Brain microvascular endothelial cell (primary cell): ENCODE measurements around the gene SUSD6.

Experiments used
- DNase-seq: peaks from one replicate; pipeline ENCODE4 v3.0.0-alpha.2; 2020
- H3K27ac ChIP-seq: fragments of 250-450 bp; sonication (Bioruptor Pico); 2 replicates; pipeline ENCODE4 v1.5.1; 2020; ENCODE audit warnings: mild to moderate bottlenecking, moderate library complexity
- H3K27me3 ChIP-seq: fragments of 250-450 bp; sonication (Bioruptor Pico); replicated peaks from 2 replicates; pipeline ENCODE4 v1.5.1; 2020; ENCODE audit warnings: mild to moderate bottlenecking
- H3K36me3 ChIP-seq: fragments of 250-450 bp; sonication (Bioruptor Pico); replicated peaks from 2 replicates; pipeline ENCODE4 v1.5.1; 2020; ENCODE audit warnings: mild to moderate bottlenecking
- H3K4me3 ChIP-seq: 2 replicates; pipeline ENCODE4 v1.5.1; 2011; ENCODE audit warnings: low read depth, mild to moderate bottlenecking, control low read depth, low read length, moderate library complexity
- in situ Hi-C: cut with HindIII; loops from 2 replicates; pipeline ENCODE4 v1.10.0; 2017; ENCODE audit warnings: low sequenced_read_pairs, low pct_ligation_motif_present
- TF ChIP-seq, protein P1 (sequence below): IDR thresholded peaks from 2 replicates; pipeline ENCODE4 v1.5.1; 2011; ENCODE audit warnings: low read depth, mild to moderate bottlenecking, moderate library complexity, low read length, control low read depth, inconsistent platforms; ENCODE audit errors: missing control alignments

Gene SUSD6

DNA sequence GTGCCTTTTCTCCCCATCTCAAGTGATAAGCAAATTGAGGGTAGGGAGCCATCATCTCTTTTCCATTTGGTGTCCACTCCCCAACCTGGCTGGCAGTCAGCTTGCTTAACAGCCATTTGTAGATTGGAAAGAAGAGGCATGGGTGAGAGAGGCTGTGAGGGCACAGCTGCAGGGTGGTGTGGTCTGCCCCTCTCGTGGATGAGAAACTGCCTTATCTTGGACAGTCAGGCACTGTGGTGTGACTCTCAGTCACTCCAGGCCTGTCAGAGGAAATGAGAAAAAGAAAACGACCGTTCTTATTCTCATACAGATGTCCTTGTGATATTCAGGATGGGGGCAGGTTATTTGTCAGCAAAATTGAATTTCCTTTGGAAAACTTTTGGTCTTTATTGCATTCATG lies 90.5 kb downstream of the SUSD6 start:
- DNase-seq, result no peak
- TF ChIP-seq, protein P1, sequence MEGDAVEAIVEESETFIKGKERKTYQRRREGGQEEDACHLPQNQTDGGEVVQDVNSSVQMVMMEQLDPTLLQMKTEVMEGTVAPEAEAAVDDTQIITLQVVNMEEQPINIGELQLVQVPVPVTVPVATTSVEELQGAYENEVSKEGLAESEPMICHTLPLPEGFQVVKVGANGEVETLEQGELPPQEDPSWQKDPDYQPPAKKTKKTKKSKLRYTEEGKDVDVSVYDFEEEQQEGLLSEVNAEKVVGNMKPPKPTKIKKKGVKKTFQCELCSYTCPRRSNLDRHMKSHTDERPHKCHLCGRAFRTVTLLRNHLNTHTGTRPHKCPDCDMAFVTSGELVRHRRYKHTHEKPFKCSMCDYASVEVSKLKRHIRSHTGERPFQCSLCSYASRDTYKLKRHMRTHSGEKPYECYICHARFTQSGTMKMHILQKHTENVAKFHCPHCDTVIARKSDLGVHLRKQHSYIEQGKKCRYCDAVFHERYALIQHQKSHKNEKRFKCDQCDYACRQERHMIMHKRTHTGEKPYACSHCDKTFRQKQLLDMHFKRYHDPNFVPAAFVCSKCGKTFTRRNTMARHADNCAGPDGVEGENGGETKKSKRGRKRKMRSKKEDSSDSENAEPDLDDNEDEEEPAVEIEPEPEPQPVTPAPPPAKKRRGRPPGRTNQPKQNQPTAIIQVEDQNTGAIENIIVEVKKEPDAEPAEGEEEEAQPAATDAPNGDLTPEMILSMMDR, result no peak
- Histone ChIP-seq H3K36me3 (no peaks in the 10 kb centered on the region), H3K27ac (no peak overlapping the region), H3K4me3 (no peak overlapping the region), H3K27me3 (no peaks in the 10 kb centered on the region)
- in situ Hi-C loops, result no loop called here

DNA sequence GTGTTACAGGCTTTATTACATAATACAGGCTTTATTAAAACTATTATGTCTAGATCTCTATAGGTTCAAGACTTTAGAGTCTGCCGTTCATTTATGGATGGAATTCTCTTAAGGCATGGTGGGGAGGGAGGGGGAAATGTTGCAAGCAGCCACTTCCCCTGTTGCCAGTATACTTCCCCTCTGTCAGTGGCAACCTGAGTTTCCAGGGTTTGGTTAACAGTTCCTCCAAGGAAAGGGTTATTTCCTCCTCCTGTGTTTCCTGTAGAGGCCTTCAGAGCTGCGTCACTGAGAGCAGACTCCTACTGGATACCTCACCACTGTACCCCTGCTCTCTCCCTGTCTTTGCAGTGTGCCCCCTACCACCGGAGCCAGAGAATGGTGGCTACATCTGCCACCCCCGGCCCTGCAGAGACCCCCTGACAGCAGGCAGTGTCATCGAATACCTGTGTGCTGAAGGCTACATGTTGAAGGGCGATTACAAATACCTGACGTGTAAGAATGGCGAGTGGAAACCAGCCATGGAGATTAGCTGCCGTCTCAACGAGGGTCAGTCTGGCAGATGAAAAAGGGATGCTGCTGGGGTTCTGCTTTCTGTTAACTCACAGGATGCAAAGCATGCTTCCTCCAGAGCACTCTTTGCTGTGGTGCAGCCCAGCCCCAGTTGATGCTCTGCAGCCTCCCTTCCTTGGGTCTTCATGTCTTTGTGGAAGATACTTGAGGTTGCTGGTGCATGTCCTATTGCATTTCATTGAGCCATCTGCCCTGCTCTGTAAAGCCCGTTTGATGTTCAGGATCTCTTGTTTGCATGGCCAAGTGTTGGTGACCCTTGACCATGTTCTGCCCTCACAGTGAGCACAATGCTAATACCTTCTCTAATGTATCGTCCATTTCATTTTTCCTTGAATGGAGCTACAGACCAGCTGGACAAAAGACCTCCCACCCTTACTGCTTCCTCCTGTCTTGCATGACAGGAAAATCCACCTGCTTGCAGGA lies 91.9 kb downstream of the SUSD6 start:
- Histone ChIP-seq H3K36me3 (no peaks in the 10 kb centered on the region), H3K27me3 (no peaks in the 10 kb centered on the region), H3K27ac (no peak overlapping the region), H3K4me3 (no peak overlapping the region)
- TF ChIP-seq, protein P1, result no peak
- no peak for DNase-seq
- in situ Hi-C loops, result no loop called here

DNA sequence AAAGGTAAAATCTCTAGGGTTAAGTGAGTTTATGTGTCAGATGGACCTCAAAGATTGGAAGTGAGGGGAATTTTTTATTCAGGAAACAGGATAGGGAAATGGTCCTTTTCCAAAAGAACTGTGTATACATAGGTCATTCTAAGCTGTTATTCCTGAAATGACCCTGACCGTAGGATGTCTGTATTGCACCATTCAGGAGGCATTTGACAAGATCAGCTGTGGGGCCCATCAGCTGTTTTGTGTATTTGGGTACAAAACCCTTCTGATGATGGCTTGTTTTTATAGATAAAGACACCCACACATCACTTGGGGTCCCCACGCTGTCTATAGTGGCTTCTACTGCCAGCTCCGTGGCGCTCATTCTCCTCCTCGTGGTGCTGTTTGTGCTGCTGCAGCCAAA lies 92.9 kb downstream of the SUSD6 start:
- Histone ChIP-seq H3K4me3 (no peak overlapping the region), H3K27ac (no peak overlapping the region), H3K27me3 (no peaks in the 10 kb centered on the region), H3K36me3 (peaks cover 7% of the 10 kb centered on the region)
- in situ Hi-C loops, result no loop called here
- TF ChIP-seq, protein P1, result no peak
- no peak for DNase-seq

GRCh38 chr14:69705706-69706105 lies 94.3 kb downstream of the SUSD6 start:
- no peak overlapping the region for H3K4me3 ChIP-seq
- H3K27ac ChIP-seq, result no peak overlapping the region
- in situ Hi-C loops, result no loop called here
- no peaks in the 10 kb centered on the region for H3K27me3 ChIP-seq
- H3K36me3 ChIP-seq, result peaks cover 12% of the 10 kb centered on the region
- DNase-seq, result no peak
- TF ChIP-seq, protein P1, result no peak

- Histone ChIP-seq H3K27ac (no peak overlapping the region), H3K36me3 (peaks cover 18% of the 10 kb centered on the region), H3K27me3 (no peaks in the 10 kb centered on the region), H3K4me3 (no peak overlapping the region)
- no peak for DNase-seq
- in situ Hi-C loops, result no loop called here
- TF ChIP-seq, protein P1, result no peak
Observed at GRCh38 chr14:69708049-69708448, 96.7 kb downstream of the SUSD6 start.
